Sciatic nerve (tissue), 2 donors: Measurements from ENCODE around the gene PROC. TPM values are rescaled to one million over a fixed set of nuclear protein-coding genes. Genes with fewer than 3 reads are reported as not detected.
A peak's percentile ranks its signal among the peaks of the same experiment; 100 is the strongest.

Source experiments
- ATAC-seq: fragments of 200-7000 bp; cut with Tn5 transposase; one replicate; pipeline ENCODE4 v1.9.1; 2020; ENCODE audit warnings: mild to moderate bottlenecking, moderate library complexity
- DNase-seq: peaks from one replicate; pipeline ENCODE4 v3.0.0-alpha.2; 2020; ENCODE audit warnings: low spot score
- intact Hi-C: fragments of 100-400 bp; cut with DNase I; formaldehyde crosslinking; loops from one replicate; pipeline ENCODE4 v1.14.2; 2022
- total RNA-seq: library from RNA; stranded (reverse); fragmentation: NEBNext Ultra II Directional; extraction: Animal tissue kit (Norgen Biotek cat#: 25700); gene quantifications from one replicate; pipeline ENCODE4 v1.2.1, GENCODE V29; 2021
- donor health status: DM: no; HTN: no; CAD: no.
- donor health status: DM: no; HTN: no; CAD: no.

PROC gene
- total RNA-seq, 1 donor from 2014 or later, result not detected

DNA sequence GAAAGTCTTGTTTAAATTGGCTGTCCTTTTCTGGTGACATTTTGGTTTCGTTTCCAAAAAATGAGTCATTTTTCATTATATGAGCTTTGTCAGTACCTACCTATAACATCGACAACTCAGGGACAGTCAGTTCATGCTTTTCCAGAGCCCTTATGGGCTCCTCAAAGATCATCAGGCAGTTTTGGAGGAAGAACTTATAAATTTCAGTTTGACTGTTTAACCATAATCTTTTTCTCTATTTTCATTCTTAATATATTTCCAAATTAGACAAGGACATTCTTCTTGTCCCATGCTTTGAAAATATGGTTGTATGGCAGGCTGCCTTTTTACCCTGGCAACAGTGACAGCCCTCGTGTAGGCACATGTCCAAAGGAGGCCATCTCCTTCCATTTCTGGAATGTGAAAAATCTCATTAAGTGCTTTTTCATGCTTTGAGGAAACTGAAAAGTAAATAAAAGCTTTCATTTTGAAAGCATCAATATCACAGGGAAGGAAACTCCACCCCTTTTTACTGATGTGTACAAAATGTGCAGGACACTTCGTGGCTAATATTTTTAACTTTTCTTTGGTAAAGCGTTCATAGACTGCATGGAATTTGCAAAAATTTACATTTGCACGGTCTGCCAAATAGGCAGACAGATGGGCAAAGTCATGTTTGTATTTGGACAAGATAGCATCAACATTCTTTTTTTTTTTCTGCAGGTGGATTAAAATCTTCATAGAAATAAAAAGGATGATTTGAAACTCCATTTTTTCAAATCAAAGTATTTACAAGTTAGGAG is 7.2 kb upstream of the PROC start:
- DNase-seq (no peak), ATAC-seq (peak; percentile 14)
- intact Hi-C loops, result no loop called here

DNA sequence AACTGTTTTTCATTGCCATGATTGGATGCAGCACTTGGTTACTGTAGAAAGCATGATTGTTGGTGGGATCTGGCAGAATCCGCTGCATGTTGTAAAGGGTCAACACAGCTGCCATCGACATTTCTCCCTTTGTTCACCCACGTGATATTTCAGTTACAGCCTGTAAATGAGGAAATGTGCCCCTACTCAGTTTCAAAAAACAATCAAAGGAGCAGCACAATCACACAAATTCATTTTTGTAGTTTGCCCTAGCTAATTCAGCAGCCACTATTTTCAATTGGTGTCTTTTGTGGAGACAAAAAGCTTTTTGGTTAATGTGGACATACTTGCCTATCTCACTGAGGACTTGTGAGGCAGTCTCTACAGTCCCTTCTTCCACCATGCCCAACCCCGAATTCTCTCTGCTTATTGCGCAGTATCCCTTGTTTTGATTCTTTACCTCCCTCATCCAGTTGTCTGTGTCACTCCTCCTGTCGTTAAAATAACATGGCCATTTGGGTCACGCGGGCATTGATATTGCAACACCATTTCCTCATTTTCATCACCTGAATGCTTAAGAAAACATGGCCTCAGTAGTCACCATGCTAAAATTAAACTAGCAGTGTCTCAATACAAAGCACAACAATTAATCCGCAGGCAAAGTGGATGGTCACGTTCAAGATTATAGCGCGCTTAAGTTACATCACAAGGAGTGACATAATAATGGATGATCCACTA is 6.4 kb upstream of the PROC start:
- no peak for ATAC-seq
- no peak for DNase-seq
- intact Hi-C loops, result no loop called here

DNA sequence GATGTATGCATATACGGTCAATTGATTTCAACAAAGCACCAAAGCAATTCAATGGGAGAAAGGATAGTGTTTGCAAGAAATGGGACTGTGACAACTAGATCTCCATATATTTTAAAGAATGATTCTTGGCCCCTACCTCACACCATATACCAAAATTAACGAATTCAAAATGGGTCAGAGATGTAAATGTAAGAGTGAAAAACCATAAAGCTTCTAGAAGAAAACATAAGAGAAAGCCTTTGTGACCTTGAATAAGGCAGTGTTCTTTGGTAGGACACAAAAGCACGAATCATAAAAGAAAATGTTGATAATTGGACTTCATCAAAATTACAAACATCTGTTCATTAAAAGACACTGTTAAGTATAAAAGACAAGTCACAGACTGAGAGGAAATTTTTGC is 5.0 kb upstream of the PROC start:
- intact Hi-C loops, result no loop called here
- no peak for ATAC-seq

GRCh38 chr2:127413782-127414637 is 4.2 kb upstream of the PROC start:
- no peak for DNase-seq
- intact Hi-C loops, result no loop called here
- no peak for ATAC-seq

More for the DNA sequence above, 5.0 kb upstream of the PROC start:
- DNase-seq, result no peak

DNA sequence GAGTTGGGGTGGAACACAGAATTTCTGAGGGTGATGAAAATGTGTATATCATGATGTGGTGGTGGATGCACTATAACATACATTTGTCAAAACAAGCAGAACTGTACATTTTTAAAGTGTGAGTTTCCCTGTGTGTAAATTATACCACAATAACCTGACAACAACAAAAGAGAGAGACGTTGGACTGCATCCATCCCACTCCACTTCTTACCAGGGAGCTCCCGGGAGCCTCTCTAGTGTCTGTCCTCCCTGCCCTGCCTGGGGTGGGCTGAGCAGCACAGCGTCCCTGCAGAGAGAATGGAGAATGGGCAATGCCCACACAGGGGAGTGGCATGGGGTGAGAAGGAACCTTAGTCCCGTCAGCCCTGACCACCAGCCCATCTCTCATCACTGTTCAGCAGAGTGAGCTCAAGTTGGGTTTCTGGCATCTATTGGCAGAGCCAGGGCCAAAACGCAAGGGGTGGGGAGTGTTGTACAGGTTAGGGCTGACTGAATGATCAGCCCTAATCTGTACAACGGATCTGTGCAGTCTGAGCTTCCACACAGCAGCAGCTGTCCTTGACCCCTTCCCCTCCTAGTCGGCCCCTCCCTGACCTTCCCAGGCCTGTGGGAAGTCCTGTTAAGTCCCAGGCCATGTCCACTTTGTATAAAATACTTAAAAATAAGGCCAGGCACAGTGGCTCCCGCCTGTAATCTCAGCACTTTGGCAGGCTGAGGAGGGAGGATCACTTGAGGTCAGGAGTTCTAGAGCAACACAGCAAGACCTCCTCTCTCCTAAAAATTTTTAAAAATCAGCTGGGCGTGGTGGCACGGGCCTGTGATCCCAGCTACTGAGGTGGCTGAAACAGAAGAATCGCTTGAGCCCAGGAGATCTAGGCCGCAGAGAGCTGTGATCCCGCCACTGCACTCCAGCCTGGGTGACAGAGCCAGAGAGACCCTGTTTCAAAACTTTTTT is 3.3 kb upstream of the PROC start:
- intact Hi-C loops, result no loop called here
- ATAC-seq (no peak), DNase-seq (no peak)

- DNase-seq, result peak; percentile 70
- intact Hi-C loops, result no loop called here
- ATAC-seq, result peak; percentile 55
Observed at GRCh38 chr2:127415593-127416505, 2.4 kb upstream of the PROC start.

- DNase-seq (no peak), ATAC-seq (no peak)
- intact Hi-C loops, result no loop called here
Observed at GRCh38 chr2:127416506-127417001, 1.7 kb upstream of the PROC start.

DNA sequence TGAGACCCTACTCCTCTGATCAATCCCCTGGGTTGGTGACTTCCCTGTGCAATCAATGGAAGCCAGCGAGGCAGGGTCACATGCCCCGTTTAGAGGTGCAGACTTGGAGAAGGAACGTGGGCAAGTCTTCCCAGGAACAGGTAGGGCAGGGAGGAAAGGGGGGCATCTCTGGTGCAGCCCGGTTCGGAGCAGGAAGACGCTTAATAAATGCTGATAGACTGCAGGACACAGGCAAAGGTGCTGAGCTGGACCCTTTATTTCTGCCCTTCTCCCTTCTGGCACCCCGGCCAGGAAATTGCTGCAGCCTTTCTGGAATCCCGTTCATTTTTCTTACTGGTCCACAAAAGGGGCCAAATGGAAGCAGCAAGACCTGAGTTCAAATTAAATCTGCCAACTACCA is 821 bp upstream of the PROC start:
- no peak for ATAC-seq
- intact Hi-C loops, result no loop called here
- no peak for DNase-seq

DNA sequence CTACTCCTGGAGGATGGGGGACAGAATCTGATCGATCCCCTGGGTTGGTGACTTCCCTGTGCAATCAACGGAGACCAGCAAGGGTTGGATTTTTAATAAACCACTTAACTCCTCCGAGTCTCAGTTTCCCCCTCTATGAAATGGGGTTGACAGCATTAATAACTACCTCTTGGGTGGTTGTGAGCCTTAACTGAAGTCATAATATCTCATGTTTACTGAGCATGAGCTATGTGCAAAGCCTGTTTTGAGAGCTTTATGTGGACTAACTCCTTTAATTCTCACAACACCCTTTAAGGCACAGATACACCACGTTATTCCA is 844 bp downstream of the PROC start:
- DNase-seq, result no peak
- intact Hi-C loops, result no loop called here
- ATAC-seq, result no peak

GRCh38 chr2:127419448-127420038 is 1.3 kb downstream of the PROC start:
- DNase-seq, result no peak
- intact Hi-C loops, result no loop called here
- no peak for ATAC-seq

GRCh38 chr2:127420039-127420864 is 2.0 kb downstream of the PROC start:
- no peak for ATAC-seq
- DNase-seq, result no peak
- intact Hi-C loops, result no loop called here

- no peak for ATAC-seq
- intact Hi-C loops, result no loop called here
- DNase-seq, result no peak
Observed at GRCh38 chr2:127421116-127421800, 3.0 kb downstream of the PROC start.

GRCh38 chr2:127421871-127422558 is 3.8 kb downstream of the PROC start:
- no peak for DNase-seq
- intact Hi-C loops, result no loop called here
- ATAC-seq, result no peak

- ATAC-seq (no peak), DNase-seq (no peak)
- intact Hi-C loops, result no loop called here
Observed at GRCh38 chr2:127422559-127423477, 4.6 kb downstream of the PROC start.
